Tibial nerve (tissue), 4 donors: ENCODE data around the gene GRAMD4. TPM values are rescaled to one million over a fixed set of nuclear protein-coding genes. Genes with fewer than 3 reads are reported as not detected.

Experiments used
- DNase-seq, 2 donors: peaks; one replicate each; pipeline ENCODE4 v3.0.0-alpha.2; 2019; ENCODE audit warnings: low spot score in 2 of 2
- H3K27ac ChIP-seq, 4 donors: fragments of 200-600 bp; sonication (generic) in 3 of 4; one replicate each; pipeline ENCODE4 v1.5.1; 2017 to 2019; ENCODE audit warnings: mild to moderate bottlenecking in 1 of 4
- H3K27me3 ChIP-seq, 2 donors: fragments of 200-600 bp; sonication (generic) in 1 of 2; one replicate each; pipeline versions ENCODE4 v1.5.1 to v1.6.0; 2017 to 2019
- H3K36me3 ChIP-seq, 3 donors: fragments of 200-600 bp; sonication (generic); one replicate each; pipeline ENCODE4 v1.5.1; 2018 to 2019
- H3K4me1 ChIP-seq, 4 donors: fragments of 200-600 bp; sonication (generic) in 3 of 4; one replicate each; pipeline ENCODE4 v1.5.1; 2017 to 2019
- H3K4me3 ChIP-seq, 4 donors: fragments of 200-600 bp; sonication (generic) in 3 of 4; one replicate each; pipeline ENCODE4 v1.5.1; 2017 to 2019; ENCODE audit warnings: mild to moderate bottlenecking in 1 of 4, moderate library complexity in 1 of 4
- H3K9me3 ChIP-seq, 4 donors: fragments of 200-600 bp; sonication (generic) in 3 of 4; one replicate each; pipeline ENCODE4 v1.5.1; 2017 to 2019
- EP300 ChIP-seq, 2 donors: sonication (generic); formaldehyde crosslinking; IDR thresholded peaks; one replicate each; pipeline ENCODE4 v1.6.1; 2017; ENCODE audit warnings: antibody characterized with exemption in 2 of 2, mild to moderate bottlenecking in 1 of 2
- POLR2A ChIP-seq, 2 donors: fragments of 450-650 bp; IDR thresholded peaks; one replicate each; pipeline ENCODE4 v1.6.1; 2017; ENCODE audit warnings: antibody characterized with exemption in 2 of 2, mild to moderate bottlenecking in 2 of 2, moderate library complexity in 2 of 2
- WGBS, 2 donors: methylation state at CpG; one replicate each; pipeline ENCODE4 v1.1.5; 2018; 5-methylcytosine and 5-hydroxymethylcytosine counted together
- total RNA-seq, 4 donors: library from RNA; depleted of rRNA; stranded (reverse); fragments of >200 nt; gene quantifications; one replicate each; pipeline ENCODE4 v1.1.0, GENCODE V29; 2016
- TF ChIP-seq, protein P1 (sequence below), 5 experiments: fragments of 200-600 bp in 3 of 5; fragments of 450-650 bp in 2 of 5; sonication (generic) in 3 of 5; IDR thresholded peaks; one replicate each; pipeline ENCODE4 v1.5.1; 2016 to 2019; ENCODE audit warnings: antibody characterized with exemption in 5 of 5, mild to moderate bottlenecking in 3 of 5, moderate library complexity in 2 of 5

Gene GRAMD4
- total RNA-seq, 4 donors from 2014 or later = 18.2 to 299 (median 54.3) TPM

DNA sequence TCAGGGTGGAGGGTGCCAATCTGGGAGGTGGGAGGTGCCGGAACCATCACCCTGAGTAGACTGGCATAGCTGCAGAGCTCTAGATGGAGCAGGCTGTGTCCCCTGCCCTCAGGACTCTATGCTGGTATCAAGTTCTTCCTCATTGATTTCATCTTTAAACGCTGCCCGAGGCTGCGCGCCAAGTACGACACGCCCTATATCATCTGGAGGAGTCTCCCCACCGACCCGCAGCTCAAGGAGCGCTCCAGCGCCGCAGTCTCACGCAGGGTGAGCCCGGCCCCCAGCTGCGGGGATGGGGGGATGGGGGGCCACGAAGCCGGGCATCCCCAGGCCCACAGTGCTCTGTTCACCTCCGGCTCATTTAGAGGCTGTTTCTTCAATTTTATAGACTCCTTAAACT lies 52.5 kb downstream of the GRAMD4 start:
- H3K27me3 ChIP-seq = no peaks in the 10 kb centered on the region
- H3K36me3 ChIP-seq = peaks cover 0 to 88% (median 3%) of the 10 kb centered on the region in 3 donors
- peaks cover 0 to 11% (median 4%) of the 10 kb centered on the region in 4 donors for H3K4me1 ChIP-seq
- H3K9me3 ChIP-seq = no peaks in the 10 kb centered on the region
- no peak for DNase-seq
- WGBS, 2 donors = 72 to 87% methylated on average over 18 of the region's 18 CpGs
- H3K4me3 ChIP-seq = no peak overlapping the region
- TF ChIP-seq POLR2A (IDR thresholded peaks at IDR 0.05) (no peak), EP300 (IDR thresholded peaks at IDR 0.05) (no peak)
- TF ChIP-seq, protein P1, sequence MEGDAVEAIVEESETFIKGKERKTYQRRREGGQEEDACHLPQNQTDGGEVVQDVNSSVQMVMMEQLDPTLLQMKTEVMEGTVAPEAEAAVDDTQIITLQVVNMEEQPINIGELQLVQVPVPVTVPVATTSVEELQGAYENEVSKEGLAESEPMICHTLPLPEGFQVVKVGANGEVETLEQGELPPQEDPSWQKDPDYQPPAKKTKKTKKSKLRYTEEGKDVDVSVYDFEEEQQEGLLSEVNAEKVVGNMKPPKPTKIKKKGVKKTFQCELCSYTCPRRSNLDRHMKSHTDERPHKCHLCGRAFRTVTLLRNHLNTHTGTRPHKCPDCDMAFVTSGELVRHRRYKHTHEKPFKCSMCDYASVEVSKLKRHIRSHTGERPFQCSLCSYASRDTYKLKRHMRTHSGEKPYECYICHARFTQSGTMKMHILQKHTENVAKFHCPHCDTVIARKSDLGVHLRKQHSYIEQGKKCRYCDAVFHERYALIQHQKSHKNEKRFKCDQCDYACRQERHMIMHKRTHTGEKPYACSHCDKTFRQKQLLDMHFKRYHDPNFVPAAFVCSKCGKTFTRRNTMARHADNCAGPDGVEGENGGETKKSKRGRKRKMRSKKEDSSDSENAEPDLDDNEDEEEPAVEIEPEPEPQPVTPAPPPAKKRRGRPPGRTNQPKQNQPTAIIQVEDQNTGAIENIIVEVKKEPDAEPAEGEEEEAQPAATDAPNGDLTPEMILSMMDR (IDR thresholded peaks at IDR 0.05) = no peak
- no peak overlapping the region for H3K27ac ChIP-seq

DNA sequence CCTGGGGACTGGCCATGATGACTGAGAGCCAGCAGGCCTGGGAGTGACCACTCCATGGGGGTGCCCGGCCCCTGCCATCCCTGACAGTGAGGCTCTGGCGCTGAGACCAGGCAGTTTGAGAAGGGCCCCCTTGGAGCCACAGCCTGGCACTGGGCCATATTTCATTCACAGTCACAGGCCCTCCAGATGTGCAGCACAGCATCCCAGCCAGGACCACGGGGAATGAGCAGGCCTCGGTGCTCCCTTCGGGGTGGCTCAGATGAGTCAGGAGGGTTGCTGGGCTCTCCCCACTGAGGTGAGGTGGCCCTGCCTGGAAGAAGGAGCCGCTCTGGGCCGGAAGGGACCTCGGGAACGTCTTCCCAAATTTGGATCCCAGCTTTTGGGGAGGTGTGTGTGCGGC lies 53.0 kb downstream of the GRAMD4 start:
- H3K27me3 ChIP-seq = no peaks in the 10 kb centered on the region
- no peak overlapping the region for H3K27ac ChIP-seq
- WGBS, 2 donors = 79 to 90% methylated on average over 6 to 9 of the region's 10 CpGs
- no peaks in the 10 kb centered on the region for H3K9me3 ChIP-seq
- H3K4me3 ChIP-seq = no peak overlapping the region
- peaks cover 0 to 88% (median 3%) of the 10 kb centered on the region in 3 donors for H3K36me3 ChIP-seq
- peaks cover 0 to 11% (median 4%) of the 10 kb centered on the region in 4 donors for H3K4me1 ChIP-seq
- TF ChIP-seq, protein P1 (IDR thresholded peaks at IDR 0.05) = no peak
- no peak for TF ChIP-seq EP300 (IDR thresholded peaks at IDR 0.05)
- TF ChIP-seq POLR2A (IDR thresholded peaks at IDR 0.05) = no peak
- no peak for DNase-seq

DNA sequence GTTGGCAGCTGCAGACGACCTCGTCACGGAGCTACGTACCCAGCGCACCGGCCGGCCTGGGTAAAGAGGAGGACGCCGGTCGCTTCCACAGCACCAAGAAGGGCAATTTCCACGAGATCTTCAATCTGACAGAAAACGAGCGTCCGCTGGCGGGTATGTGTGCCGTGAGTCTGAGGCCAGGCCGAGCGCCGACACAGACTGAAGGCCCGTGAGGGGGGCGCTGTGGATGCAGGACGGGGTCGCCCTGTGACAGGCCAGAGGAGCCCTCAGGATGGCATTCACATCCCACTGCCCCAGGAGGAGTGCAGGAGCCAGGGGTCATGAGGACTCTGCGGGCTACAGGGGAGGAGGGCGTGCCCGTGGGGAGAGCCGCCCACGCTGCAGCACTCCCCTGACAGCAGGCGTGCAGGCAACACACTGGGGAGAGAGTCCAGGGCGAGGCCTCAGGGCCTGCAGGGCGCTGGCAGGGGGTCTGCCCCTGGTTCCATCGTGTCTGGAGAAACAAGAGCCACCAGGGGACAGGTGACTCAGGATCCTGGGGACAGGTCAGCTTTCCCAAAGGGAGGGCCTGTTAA lies 53.6 kb downstream of the GRAMD4 start:
- Histone ChIP-seq H3K4me1 (peaks cover 0 to 11% (median 5%) of the 10 kb centered on the region in 4 donors), H3K27ac (peak overlapping the region in 1 of 4 donors; percentile 42), H3K4me3 (peak overlapping the region in 1 of 4 donors; percentile 9), H3K36me3 (peaks cover 0 to 88% (median 3%) of the 10 kb centered on the region in 3 donors), H3K9me3 (no peaks in the 10 kb centered on the region), H3K27me3 (no peaks in the 10 kb centered on the region)
- TF ChIP-seq POLR2A (IDR thresholded peaks at IDR 0.05) = no peak
- TF ChIP-seq, protein P1 (IDR thresholded peaks at IDR 0.05) = no peak
- TF ChIP-seq EP300 (IDR thresholded peaks at IDR 0.05) = no peak
- WGBS, 2 donors = 85 to 92% methylated on average over 24 to 32 of the region's 32 CpGs
- no peak for DNase-seq

DNA sequence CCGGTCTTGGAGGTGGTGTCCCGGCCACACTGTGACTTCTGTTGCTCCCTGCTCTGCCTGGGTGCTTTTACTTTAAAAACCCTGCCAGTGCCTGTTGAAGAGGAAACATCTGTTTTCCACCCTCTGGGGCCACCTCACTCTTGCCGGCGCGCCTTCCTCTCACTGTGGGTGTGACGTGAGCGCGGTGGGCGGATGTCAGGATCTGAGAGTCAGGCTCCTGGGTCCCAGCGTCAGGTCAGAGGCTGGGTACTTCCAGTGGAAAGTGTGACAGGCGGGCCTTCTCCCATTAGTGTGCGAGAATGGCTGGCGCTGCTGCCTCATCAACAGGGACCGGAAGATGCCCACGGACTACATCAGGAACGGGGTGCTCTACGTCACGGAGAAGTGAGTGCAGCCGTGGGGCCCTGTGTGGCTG lies 54.2 kb downstream of the GRAMD4 start:
- Histone ChIP-seq H3K4me3 (peak overlapping the region in 1 of 4 donors; percentile 9), H3K9me3 (no peaks in the 10 kb centered on the region), H3K27me3 (no peaks in the 10 kb centered on the region), H3K4me1 (peaks cover 0 to 16% (median 6%) of the 10 kb centered on the region in 4 donors), H3K36me3 (peaks cover 0 to 85% (median 3%) of the 10 kb centered on the region in 3 donors), H3K27ac (peak overlapping the region in 1 of 4 donors; percentile 42)
- WGBS, 2 donors = 70 to 82% methylated on average over 18 to 19 of the region's 19 CpGs
- no peak for TF ChIP-seq POLR2A (IDR thresholded peaks at IDR 0.05)
- TF ChIP-seq, protein P1 (IDR thresholded peaks at IDR 0.05) = no peak
- TF ChIP-seq EP300 (IDR thresholded peaks at IDR 0.05) = no peak
- DNase-seq = peak in 1 of 2 donors; percentile 50

DNA sequence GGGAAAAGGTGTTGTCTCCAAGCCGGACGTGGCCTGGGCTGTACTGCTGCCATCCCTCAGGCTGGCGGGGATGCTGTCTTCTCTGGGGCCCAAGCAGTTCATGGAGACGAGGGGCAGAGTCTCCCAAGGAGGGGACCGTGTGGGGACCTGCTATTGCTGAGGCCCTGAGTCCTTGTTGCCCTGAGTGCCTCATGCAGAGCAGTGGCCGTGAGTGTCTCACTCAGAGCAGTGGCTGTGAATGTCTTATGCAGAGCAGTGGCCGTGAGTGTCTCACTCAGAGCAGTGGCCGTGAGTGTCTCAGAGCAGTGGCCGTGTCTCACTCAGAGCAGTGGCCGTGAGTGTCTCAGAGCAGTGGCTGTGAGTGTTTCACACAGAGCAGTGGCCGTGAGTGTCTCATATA lies 54.7 kb downstream of the GRAMD4 start:
- H3K27ac ChIP-seq = peak overlapping the region in 1 of 4 donors; percentile 42
- H3K36me3 ChIP-seq = peaks cover 0 to 83% (median 3%) of the 10 kb centered on the region in 3 donors
- no peaks in the 10 kb centered on the region for H3K9me3 ChIP-seq
- H3K4me3 ChIP-seq = no peak overlapping the region
- no peaks in the 10 kb centered on the region for H3K27me3 ChIP-seq
- WGBS, 2 donors = 85 to 89% methylated on average over 10 to 11 of the region's 11 CpGs
- H3K4me1 ChIP-seq = peaks cover 0 to 16% (median 6%) of the 10 kb centered on the region in 4 donors
- TF ChIP-seq POLR2A (IDR thresholded peaks at IDR 0.05) (no peak), EP300 (IDR thresholded peaks at IDR 0.05) (no peak)
- TF ChIP-seq, protein P1 (IDR thresholded peaks at IDR 0.05) = no peak
- no peak for DNase-seq
